ENCODE measurements around the gene RNF8.

RNF8 gene

DNA sequence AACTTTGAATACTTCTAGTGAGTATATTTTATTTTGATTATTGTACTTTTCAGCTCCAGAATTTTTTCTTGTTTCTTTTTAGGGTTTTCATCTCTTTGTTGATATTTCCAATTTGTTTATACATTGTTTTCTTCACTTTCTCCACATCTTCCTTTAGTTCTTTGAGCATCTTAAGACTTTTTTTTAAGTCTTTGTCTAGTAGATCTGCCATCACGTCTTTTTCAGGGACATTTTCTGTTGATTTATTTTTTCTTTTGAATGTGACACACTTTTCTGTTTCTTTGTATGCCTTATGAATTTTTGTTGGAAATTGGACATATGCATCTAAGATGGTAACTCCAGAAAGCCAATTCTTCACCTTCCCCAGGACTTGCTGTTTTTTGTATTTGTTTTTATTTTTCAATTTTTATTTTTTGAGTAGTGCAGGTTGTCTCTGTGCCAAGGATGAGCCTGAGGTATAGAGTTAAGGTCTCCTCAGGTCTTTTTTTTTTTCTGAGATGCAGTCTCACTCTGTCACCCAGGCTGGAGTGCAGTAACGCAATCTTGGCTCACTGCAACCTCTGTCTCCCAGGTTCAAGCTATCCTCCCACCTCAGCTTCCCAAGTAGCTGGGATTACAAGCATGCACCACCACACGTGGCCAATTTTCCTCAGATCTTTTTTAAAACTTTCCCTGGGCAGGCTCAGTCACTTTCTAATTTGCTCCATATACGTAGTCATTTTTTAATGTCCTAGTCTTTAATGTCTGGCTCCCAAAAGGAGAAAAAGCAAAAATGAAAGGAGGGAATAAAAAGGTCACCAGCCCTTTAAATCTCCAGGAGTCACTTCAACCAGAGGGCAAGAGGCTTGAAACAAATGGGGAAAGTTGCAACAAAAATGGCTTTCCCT, 72.5 kb downstream of the RNF8 start:
- TF ChIP-seq, protein P1, sequence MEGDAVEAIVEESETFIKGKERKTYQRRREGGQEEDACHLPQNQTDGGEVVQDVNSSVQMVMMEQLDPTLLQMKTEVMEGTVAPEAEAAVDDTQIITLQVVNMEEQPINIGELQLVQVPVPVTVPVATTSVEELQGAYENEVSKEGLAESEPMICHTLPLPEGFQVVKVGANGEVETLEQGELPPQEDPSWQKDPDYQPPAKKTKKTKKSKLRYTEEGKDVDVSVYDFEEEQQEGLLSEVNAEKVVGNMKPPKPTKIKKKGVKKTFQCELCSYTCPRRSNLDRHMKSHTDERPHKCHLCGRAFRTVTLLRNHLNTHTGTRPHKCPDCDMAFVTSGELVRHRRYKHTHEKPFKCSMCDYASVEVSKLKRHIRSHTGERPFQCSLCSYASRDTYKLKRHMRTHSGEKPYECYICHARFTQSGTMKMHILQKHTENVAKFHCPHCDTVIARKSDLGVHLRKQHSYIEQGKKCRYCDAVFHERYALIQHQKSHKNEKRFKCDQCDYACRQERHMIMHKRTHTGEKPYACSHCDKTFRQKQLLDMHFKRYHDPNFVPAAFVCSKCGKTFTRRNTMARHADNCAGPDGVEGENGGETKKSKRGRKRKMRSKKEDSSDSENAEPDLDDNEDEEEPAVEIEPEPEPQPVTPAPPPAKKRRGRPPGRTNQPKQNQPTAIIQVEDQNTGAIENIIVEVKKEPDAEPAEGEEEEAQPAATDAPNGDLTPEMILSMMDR (IDR thresholded peaks at IDR 0.05; ENCODE audit: insufficient read depth, low read depth, low read length, missing control alignments), result no peak
- no peak overlapping the region for H3K4me3 ChIP-seq (ENCODE audit: low read length)
- no peak for DNase-seq (ENCODE audit: low read depth)

DNA sequence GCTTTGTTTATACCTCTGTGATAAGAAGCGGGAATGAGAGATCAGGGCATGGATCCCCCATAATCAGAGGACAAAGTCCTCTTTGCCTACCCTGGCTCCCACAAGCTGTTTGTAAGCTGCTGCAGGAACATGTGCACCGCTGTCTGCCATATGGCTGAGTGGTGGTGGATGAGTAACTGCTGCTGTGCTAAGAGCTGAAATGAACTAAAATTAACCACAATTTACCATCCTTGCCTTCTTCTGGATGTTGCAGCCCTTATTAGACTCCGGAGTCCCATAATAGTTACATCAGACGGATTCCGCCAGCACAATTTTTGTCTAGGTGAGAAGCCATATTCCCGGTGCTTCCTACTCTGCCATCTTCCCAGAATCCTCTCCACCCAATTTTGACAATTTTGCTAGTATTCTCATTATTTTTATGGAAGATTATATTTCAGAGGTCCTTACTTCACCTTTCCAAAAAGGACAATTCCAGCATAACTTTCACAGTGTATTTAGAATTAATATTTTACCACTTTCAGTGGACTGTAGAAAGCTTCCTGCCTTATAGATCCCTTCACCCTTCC, 73.2 kb downstream of the RNF8 start:
- DNase-seq (ENCODE audit: low read depth), result no peak
- H3K4me3 ChIP-seq (ENCODE audit: low read length), result no peak overlapping the region
- TF ChIP-seq, protein P1 (IDR thresholded peaks at IDR 0.05; ENCODE audit: insufficient read depth, low read depth, low read length, missing control alignments), result no peak

DNA sequence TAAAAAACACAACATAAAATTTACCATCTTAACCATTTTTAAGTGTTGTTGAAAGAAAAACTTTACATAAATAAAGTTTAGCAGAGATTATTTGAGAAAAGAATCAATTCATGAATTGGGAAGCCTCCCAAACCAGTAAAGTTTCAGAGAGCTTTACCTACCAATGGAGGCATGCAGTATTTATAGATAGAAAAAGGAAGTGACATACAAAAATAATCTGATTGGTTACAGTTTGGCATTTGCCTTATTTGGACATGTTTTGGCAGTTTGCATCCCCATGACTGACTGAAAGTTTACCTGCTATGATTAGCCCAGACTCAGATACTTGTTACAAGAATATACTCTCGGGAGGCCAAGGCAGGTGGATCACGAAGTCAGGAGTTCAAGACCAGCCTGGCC, 75.6 kb downstream of the RNF8 start:
- TF ChIP-seq, protein P1 (IDR thresholded peaks at IDR 0.05; ENCODE audit: insufficient read depth, low read depth, low read length, missing control alignments), result no peak
- H3K4me3 ChIP-seq (ENCODE audit: low read length), result no peak overlapping the region
- DNase-seq (ENCODE audit: low read depth), result no peak

DNA sequence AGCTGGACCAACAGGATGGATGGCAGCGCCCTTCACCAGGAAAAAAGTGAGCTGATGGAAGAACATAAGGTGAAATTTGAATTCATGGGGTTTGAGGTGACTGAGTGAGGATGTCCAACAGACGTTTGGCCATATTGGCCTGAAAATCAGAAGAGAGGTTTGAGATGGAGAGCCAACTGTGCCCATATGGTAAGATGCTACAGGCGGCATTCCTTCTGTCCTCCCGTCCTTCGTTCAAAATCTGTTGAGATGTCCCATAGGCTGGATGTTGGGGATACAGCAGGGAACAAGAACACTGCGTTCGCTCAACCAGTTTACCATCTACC, 78.8 kb downstream of the RNF8 start:
- no peak for DNase-seq (ENCODE audit: low read depth)
- TF ChIP-seq, protein P1 (IDR thresholded peaks at IDR 0.05; ENCODE audit: insufficient read depth, low read depth, low read length, missing control alignments), result no peak
- peak overlapping the region; percentile 81 for H3K4me3 ChIP-seq (ENCODE audit: low read length)

DNA sequence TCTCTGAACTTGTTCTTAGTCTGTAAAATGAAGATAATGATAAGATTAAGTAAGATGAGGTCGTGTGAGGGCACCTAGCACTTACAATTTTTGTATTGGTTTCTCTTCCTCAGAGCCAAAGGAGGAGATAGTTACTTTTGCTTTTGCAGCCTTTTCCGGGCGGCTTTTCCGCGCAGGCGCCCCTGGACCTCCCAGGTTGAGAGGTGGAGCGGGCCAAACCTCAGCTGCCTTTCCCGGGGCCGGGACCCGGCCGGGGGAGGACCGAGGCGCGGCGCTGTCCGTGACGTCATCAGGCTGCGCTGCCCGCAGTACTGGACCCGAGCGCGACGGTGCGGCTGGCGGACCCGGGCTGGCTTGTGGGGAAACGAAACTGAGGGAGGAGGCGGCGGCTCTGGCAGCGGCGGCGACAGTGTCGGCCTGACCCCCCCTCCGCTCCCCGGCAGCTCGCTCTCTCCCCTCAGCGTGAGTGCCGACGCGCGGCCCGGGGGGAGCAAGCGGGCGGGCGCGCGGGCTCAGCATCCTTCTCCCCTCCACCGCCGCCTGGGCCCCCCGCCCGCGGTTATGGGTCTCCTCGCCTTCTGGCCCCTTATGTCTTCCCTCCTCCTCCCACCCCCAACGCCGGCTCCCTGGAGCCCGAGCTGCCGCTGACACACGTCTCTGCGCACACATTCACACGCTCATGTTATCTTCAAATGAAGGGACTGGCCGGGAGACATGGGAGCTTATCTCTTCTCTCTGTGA, 79.3 kb downstream of the RNF8 start, which contains the start of gene CMTR1:
CMTR1 (plus strand) TSS at position 306 of the 741 bp plus-strand sequence. CDS start 2,409 bp downstream, outside the sequence.
- TF ChIP-seq, protein P1 (IDR thresholded peaks at IDR 0.05; ENCODE audit: insufficient read depth, low read depth, low read length, missing control alignments), result no peak

DNA sequence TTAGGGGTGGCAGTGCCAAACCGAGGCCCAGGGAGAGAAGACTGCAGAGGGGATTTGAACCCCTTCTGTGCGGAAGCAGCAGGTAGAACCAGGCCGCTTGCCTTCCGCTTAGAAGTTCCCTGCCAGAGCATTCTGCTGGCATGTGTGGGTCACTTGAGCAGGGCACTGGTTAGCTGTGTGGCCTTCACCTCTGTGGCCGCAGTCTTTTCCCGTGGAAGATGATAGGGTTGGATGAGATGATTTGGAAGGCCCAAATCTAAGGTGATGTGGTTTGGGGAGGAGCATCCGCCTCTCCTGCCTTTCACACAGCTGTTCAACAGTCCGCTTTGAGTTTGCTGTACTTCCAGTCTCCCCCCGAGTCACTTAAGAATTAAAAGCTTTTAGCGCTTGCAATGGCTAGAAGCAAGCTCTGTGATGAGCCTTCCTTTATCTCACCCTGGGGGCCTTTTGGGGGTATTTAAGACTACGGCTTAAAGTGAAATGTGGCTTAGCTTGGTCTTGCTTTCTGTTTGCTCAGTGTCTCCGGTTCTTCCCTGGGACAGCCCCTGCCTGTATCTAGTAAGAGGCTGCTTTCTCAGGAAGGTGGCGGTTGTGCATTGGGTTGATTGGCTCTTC, 80.0 kb downstream of the RNF8 start:
- TF ChIP-seq, protein P1 (IDR thresholded peaks at IDR 0.05; ENCODE audit: insufficient read depth, low read depth, low read length, missing control alignments), result no peak
- DNase-seq (ENCODE audit: low read depth), result peak; percentile 26
- peak overlapping the region; percentile 81 for H3K4me3 ChIP-seq (ENCODE audit: low read length)

More for the DNA sequence above, 79.3 kb downstream of the RNF8 start, which contains the start of gene CMTR1:
- H3K4me3 ChIP-seq (ENCODE audit: low read length), result peak within 1 kb of the TSS; percentile 81
- peak; percentile 90 for DNase-seq (ENCODE audit: low read depth)
